Endothelial cell of umbilical vein (primary cell): Measurements from ENCODE around the gene SLC39A3. TPM values are rescaled to one million over a fixed set of nuclear protein-coding genes. Genes with fewer than 3 reads are reported as not detected.

Experiments used
- BruUV-seq: library from RNA; stranded (reverse); fragments of 400-500 nt; replicated peaks from 2 replicates; lab custom pipeline; 2021; lab: Mats Ljungman, UMichigan
- CTCF ChIA-PET: fragments of 300-600, 350-600 bp; sonication (Branson Sonifier 250); formaldehyde crosslinking; loops from one replicate; lab custom pipeline; 2021; ENCODE audit warnings: antibody characterized with exemption, inconsistent platforms; lab: Charles Lee
- POLR2A ChIA-PET: fragments of 300-600, 350-600 bp; sonication (Branson Sonifier 250); formaldehyde crosslinking; loops from one replicate; lab custom pipeline; 2021; ENCODE audit warnings: antibody characterized with exemption, inconsistent platforms; lab: Charles Lee
- DNase-seq: peaks from one replicate; pipeline ENCODE4 v3.0.0-alpha.2; 2011; ENCODE audit warnings: low read depth, low spot score
- FAIRE-seq: peaks from 2 replicates; lab custom pipeline; 2011; peaks lifted over from hg19 to GRCh38; lab: Jason Lieb, UNC
- H2AFZ ChIP-seq: 2 replicates; pipeline ENCODE4 v1.6.0; 2012; ENCODE audit warnings: low read depth, low read length, control low read depth, inconsistent platforms
- H3K27ac ChIP-seq: 2 replicates; pipeline ENCODE4 v1.5.1; 2011; ENCODE audit warnings: low read depth, mild to moderate bottlenecking, control low read depth, low read length, moderate library complexity; ENCODE audit not compliant: insufficient read depth
- H3K27me3 ChIP-seq, 2 experiments: 2 replicates each; pipeline versions ENCODE4 v1.6.0 to v1.6.1; 2011; ENCODE audit warnings: low read length in 2 of 2, mixed read lengths in 1 of 2; ENCODE audit not compliant: control insufficient read depth in 2 of 2, insufficient read depth in 2 of 2
- H3K36me3 ChIP-seq, 2 experiments: 2 replicates in 1 of 2; 3 replicates in 1 of 2; pipeline ENCODE4 v1.5.1; 2011; ENCODE audit warnings: low read length in 2 of 2, mild to moderate bottlenecking in 1 of 2, moderate library complexity in 1 of 2; ENCODE audit not compliant: control insufficient read depth in 2 of 2, insufficient read depth in 2 of 2; ENCODE audit errors: extremely low read depth in 1 of 2
- H3K4me1 ChIP-seq: 3 replicates; pipeline ENCODE4 v1.5.1; 2011; ENCODE audit warnings: mild to moderate bottlenecking, low read length; ENCODE audit not compliant: control insufficient read depth, insufficient read depth; ENCODE audit errors: extremely low read depth
- H3K4me2 ChIP-seq: 2 replicates; pipeline ENCODE4 v1.6.1; 2011; ENCODE audit warnings: low read length, control low read depth, mixed read lengths; ENCODE audit not compliant: insufficient read depth
- H3K4me3 ChIP-seq, 3 experiments: fragments of 200-600 bp in 1 of 3; sonication (generic), shearing (Covaris generic) in 1 of 3; replicated peaks in 1 of 3; 2 replicates each; pipeline ENCODE4 v1.5.1; 2011 to 2016; ENCODE audit warnings: control low read depth in 3 of 3, low read length in 3 of 3, mild to moderate bottlenecking in 2 of 3, inconsistent platforms in 1 of 3, low read depth in 1 of 3, moderate library complexity in 1 of 3; ENCODE audit not compliant: insufficient read depth in 1 of 3
- H3K79me2 ChIP-seq: 2 replicates; pipeline ENCODE4 v1.6.0; 2012; ENCODE audit warnings: low read length, inconsistent platforms; ENCODE audit not compliant: control insufficient read depth, insufficient read depth
- H3K9ac ChIP-seq: replicated peaks from 2 replicates; pipeline ENCODE3; 2011; ENCODE audit warnings: low read length, control low read depth; ENCODE audit not compliant: insufficient read depth; ENCODE audit errors: extremely low read depth
- H3K9me1 ChIP-seq: replicated peaks from 3 replicates; pipeline ENCODE4 v1.6.0; 2011; ENCODE audit warnings: mild to moderate bottlenecking, low read length; ENCODE audit not compliant: control insufficient read depth, insufficient read depth; ENCODE audit errors: extremely low read depth
- H3K9me3 ChIP-seq: replicated peaks from 2 replicates; pipeline ENCODE4 v1.5.1; 2012; ENCODE audit warnings: low read length, inconsistent platforms; ENCODE audit not compliant: control insufficient read depth, insufficient read depth
- H4K20me1 ChIP-seq: replicated peaks from 2 replicates; pipeline ENCODE3; 2011; ENCODE audit warnings: mild to moderate bottlenecking, low read length; ENCODE audit not compliant: control insufficient read depth, insufficient read depth; ENCODE audit errors: extremely low read depth
- EZH2 ChIP-seq: IDR thresholded peaks from 2 replicates; pipeline ENCODE4 v1.6.1; 2012; ENCODE audit warnings: borderline replicate concordance, low read depth, mild to moderate bottlenecking, moderate library complexity, low read length, inconsistent platforms; ENCODE audit not compliant: severe bottlenecking
- FOS ChIP-seq: IDR thresholded peaks from 2 replicates; pipeline ENCODE4 v1.6.1; 2011; ENCODE audit warnings: mild to moderate bottlenecking, low read length, moderate library complexity, borderline replicate concordance; ENCODE audit not compliant: insufficient read depth
- GATA2 ChIP-seq: IDR thresholded peaks from 2 replicates; pipeline ENCODE4 v1.7.0; 2011; ENCODE audit warnings: low read depth, mild to moderate bottlenecking, moderate library complexity, mixed read lengths, low read length; ENCODE audit not compliant: insufficient read length, insufficient read depth
- JUN ChIP-seq: IDR thresholded peaks from 2 replicates; pipeline ENCODE4 v1.6.1; 2011; ENCODE audit warnings: borderline replicate concordance, low read depth; ENCODE audit not compliant: insufficient read length, insufficient read depth
- MAX ChIP-seq: IDR thresholded peaks from 2 replicates; pipeline ENCODE4 v1.6.1; 2011; ENCODE audit not compliant: insufficient read depth, insufficient read length
- MYC ChIP-seq: IDR thresholded peaks from one replicate; pipeline ENCODE4 v1.6.1; 2011; ENCODE audit warnings: mild to moderate bottlenecking, low read depth, low read length
- POLR2A ChIP-seq: IDR thresholded peaks from 2 replicates; pipeline ENCODE4 v1.6.1; 2012; ENCODE audit warnings: low read depth, mild to moderate bottlenecking, control low read depth, low read length
- POLR2AphosphoS5 ChIP-seq: IDR thresholded peaks from 2 replicates; pipeline ENCODE4 v1.6.1; 2012; ENCODE audit warnings: low read depth, mild to moderate bottlenecking, control low read depth, low read length, moderate library complexity; ENCODE audit not compliant: insufficient read depth
- dilution Hi-C: fragments of 300-500 bp; cut with MboI; formaldehyde crosslinking; loops from one replicate; pipeline ENCODE4 v1.15.0; 2019; ENCODE audit warnings: low sequenced_read_pairs; ENCODE audit not compliant: extremely low pct_ligation_motif_present
- intact Hi-C: fragments of 100-400 bp; cut with micrococcal nuclease; formaldehyde crosslinking; loops from one replicate; pipeline ENCODE4 v1.10.0; 2022
- polyA plus RNA-seq, 4 experiments: library from polyadenylated mRNA; depleted of rRNA in 3 of 4; stranded (reverse) in 3 of 4; unstranded in 1 of 4; fragments of >200 nt; gene quantifications; 2 replicates each; pipeline versions ENCODE4 v1.2.1 to v1.2.3, GENCODE V29; 2011 to 2012; ENCODE audit warnings: missing spikeins in 1 of 4
- total RNA-seq: library from RNA; stranded (reverse); gene quantifications from 2 replicates; pipeline ENCODE4 v1.2.3, GENCODE V29; 2021
- TF ChIP-seq, protein P1 (sequence below), 2 donors: IDR thresholded peaks; 1 replicate in 1 of 2; 2 replicates in 1 of 2; pipeline ENCODE4 v1.5.1; 2011; ENCODE audit warnings: low read length in 2 of 2, mild to moderate bottlenecking in 2 of 2, moderate library complexity in 2 of 2, control low read depth in 1 of 2, inconsistent platforms in 1 of 2, low read depth in 1 of 2; ENCODE audit not compliant: insufficient read depth in 1 of 2; ENCODE audit errors: extremely low read depth in 1 of 2

SLC39A3 gene
- total and polyA plus RNA-seq, 2 donors (not counting 3 experiments of a cell fraction or from before 2014, with no cell fraction given): 28.0 to 43.1 TPM

GRCh38 chr19:2763687-2764086 is 23.9 kb upstream of the SLC39A3 start:
- DNase-seq (no peak), FAIRE-seq (no peak)
- ChIA-PET POLR2A (no interaction called here), CTCF (no interaction called here)
- no peak overlapping the region for H3K9ac ChIP-seq
- H2AFZ ChIP-seq: no peak overlapping the region
- H3K27ac ChIP-seq: no peak overlapping the region
- no peak overlapping the region for H3K4me2 ChIP-seq
- TF ChIP-seq JUN: no peak
- TF ChIP-seq MYC: no peak
- no peak for TF ChIP-seq FOS
- intact Hi-C loops: no loop called here
- no peak overlapping the region for H3K4me3 ChIP-seq
- no peaks in the 10 kb centered on the region for H3K9me1 ChIP-seq
- dilution Hi-C loops: no loop called here
- H3K36me3 ChIP-seq: peaks cover 6 to 48% of the 10 kb centered on the region in 2 experiments
- H3K27me3 ChIP-seq: no peaks in the 10 kb centered on the region
- BruUV-seq: no TSS peak
- no peaks in the 10 kb centered on the region for H3K9me3 ChIP-seq
- H3K4me1 ChIP-seq: no peaks in the 10 kb centered on the region
- H4K20me1 ChIP-seq: no peaks in the 10 kb centered on the region
- H3K79me2 ChIP-seq: no peaks in the 10 kb centered on the region

DNA sequence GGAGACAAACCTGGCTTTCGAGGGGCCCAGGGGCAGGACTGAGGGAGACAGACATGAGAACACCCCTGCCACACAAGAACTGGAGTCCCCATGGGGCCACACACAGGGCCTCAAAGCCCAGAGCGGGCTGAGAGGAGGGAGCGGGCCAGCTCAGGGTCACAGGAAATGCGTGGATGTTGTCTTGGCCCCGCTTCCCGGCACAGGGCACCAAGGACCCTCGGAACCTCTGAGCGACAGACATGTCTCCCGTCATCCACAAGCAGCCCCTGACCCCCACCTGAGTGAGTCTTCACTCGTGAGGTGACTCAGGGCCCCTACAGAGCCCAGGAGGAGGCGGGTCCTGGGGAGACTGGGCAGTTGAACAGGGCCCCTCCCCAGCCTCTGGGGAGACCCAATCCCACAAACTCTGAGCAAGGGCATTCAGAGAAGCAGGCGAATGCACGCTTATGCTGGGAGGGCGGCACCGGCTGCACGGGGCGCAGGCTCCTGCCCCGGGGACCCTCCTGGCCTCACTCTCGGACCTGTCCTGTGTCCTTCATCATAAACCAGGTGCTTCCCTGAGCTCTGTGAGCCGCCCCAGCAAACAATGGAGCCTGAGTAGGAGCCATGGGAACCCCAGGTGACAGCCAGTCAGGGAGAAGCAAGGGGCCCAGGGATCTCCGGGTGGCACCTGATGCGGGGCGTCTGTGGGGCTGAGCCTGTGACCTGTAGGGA is 23.1 kb upstream of the SLC39A3 start:
- H3K4me2 ChIP-seq: no peak overlapping the region
- no peaks in the 10 kb centered on the region for H3K9me3 ChIP-seq
- H3K36me3 ChIP-seq: peaks cover 6 to 45% of the 10 kb centered on the region in 2 experiments
- H2AFZ ChIP-seq: no peak overlapping the region
- dilution Hi-C loops (no loop called here), intact Hi-C loops (no loop called here)
- FAIRE-seq (no peak), DNase-seq (no peak)
- H3K9me1 ChIP-seq: no peaks in the 10 kb centered on the region
- H3K4me3 ChIP-seq: no peak overlapping the region
- CTCF ChIA-PET: interaction anchor here (1.4 kb wide), 1 partner anchor 13 kb away, joined by 4 read pairs; no protein-coding TSS in a partner anchor
- H3K27ac ChIP-seq: no peak overlapping the region
- TF ChIP-seq MYC: no peak
- no peak for TF ChIP-seq JUN
- TF ChIP-seq EZH2: no peak
- no peak for TF ChIP-seq FOS
- TF ChIP-seq POLR2A: no peak
- TF ChIP-seq GATA2: no peak
- TF ChIP-seq MAX: no peak
- no peak for TF ChIP-seq POLR2AphosphoS5
- TF ChIP-seq, protein P1, sequence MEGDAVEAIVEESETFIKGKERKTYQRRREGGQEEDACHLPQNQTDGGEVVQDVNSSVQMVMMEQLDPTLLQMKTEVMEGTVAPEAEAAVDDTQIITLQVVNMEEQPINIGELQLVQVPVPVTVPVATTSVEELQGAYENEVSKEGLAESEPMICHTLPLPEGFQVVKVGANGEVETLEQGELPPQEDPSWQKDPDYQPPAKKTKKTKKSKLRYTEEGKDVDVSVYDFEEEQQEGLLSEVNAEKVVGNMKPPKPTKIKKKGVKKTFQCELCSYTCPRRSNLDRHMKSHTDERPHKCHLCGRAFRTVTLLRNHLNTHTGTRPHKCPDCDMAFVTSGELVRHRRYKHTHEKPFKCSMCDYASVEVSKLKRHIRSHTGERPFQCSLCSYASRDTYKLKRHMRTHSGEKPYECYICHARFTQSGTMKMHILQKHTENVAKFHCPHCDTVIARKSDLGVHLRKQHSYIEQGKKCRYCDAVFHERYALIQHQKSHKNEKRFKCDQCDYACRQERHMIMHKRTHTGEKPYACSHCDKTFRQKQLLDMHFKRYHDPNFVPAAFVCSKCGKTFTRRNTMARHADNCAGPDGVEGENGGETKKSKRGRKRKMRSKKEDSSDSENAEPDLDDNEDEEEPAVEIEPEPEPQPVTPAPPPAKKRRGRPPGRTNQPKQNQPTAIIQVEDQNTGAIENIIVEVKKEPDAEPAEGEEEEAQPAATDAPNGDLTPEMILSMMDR (IDR thresholded peaks at IDR 0.05; ENCODE audit: extremely low read depth in 1 of 2, insufficient read depth in 1 of 2, low read depth in 1 of 2, low read length in 2 of 2): no peak
- no peaks in the 10 kb centered on the region for H3K4me1 ChIP-seq
- no peak overlapping the region for H3K9ac ChIP-seq
- no peaks in the 10 kb centered on the region for H3K27me3 ChIP-seq
- POLR2A ChIA-PET: no interaction called here
- no peaks in the 10 kb centered on the region for H3K79me2 ChIP-seq
- H4K20me1 ChIP-seq: no peaks in the 10 kb centered on the region
- BruUV-seq: no TSS peak
